ENCODE data around the gene NAT16. TPM values are rescaled to one million over a fixed set of nuclear protein-coding genes. Genes with fewer than 3 reads are reported as not detected.

The NAT16 gene
- total RNA-seq, 1 donor from 2014 or later: not detected

GRCh38 chr7:101186844-101187428 is 6.8 kb upstream of the NAT16 start:
- Histone ChIP-seq H3K4me3 (ENCODE audit: low read length in 3 of 3) (no peak overlapping the region), H3K36me3 (ENCODE audit: control insufficient read depth in 3 of 3, insufficient read depth in 3 of 3, low read length in 3 of 3) (no peaks in the 10 kb centered on the region), H3K27me3 (ENCODE audit: control insufficient read depth in 3 of 3, insufficient read depth in 3 of 3, low read length in 3 of 3) (peaks cover 0 to 6% (median 3%) of the 10 kb centered on the region in 3 donors), H3K9me3 (ENCODE audit: control insufficient read depth in 3 of 3, low read length in 3 of 3) (no peaks in the 10 kb centered on the region), H3K4me1 (ENCODE audit: control insufficient read depth in 3 of 3, insufficient read depth in 3 of 3, low read length in 3 of 3) (peaks cover 0 to 3% (median 0%) of the 10 kb centered on the region in 3 donors), H3K27ac (ENCODE audit: low read depth, low read length) (no peak overlapping the region), H3K9ac (ENCODE audit: low read depth in 1 of 3, low read length in 3 of 3) (no peak overlapping the region)

- no peaks in the 10 kb centered on the region for H3K9me3 ChIP-seq (ENCODE audit: control insufficient read depth in 3 of 3, low read length in 3 of 3)
- no peaks in the 10 kb centered on the region for H3K36me3 ChIP-seq (ENCODE audit: control insufficient read depth in 3 of 3, insufficient read depth in 3 of 3, low read length in 3 of 3)
- H3K27ac ChIP-seq (ENCODE audit: low read depth, low read length): no peak overlapping the region
- peaks cover 0 to 3% (median 0%) of the 10 kb centered on the region in 3 donors for H3K4me1 ChIP-seq (ENCODE audit: control insufficient read depth in 3 of 3, insufficient read depth in 3 of 3, low read length in 3 of 3)
- H3K9ac ChIP-seq (ENCODE audit: low read depth in 1 of 3, low read length in 3 of 3): no peak overlapping the region
- H3K4me3 ChIP-seq (ENCODE audit: low read length in 3 of 3): no peak overlapping the region
- peaks cover 0 to 6% (median 3%) of the 10 kb centered on the region in 3 donors for H3K27me3 ChIP-seq (ENCODE audit: control insufficient read depth in 3 of 3, insufficient read depth in 3 of 3, low read length in 3 of 3)
Measured at GRCh38 chr7:101186194-101186593, 6.1 kb upstream of the NAT16 start.

- H3K4me3 ChIP-seq (ENCODE audit: low read length in 3 of 3): no peak overlapping the region
- no peaks in the 10 kb centered on the region for H3K9me3 ChIP-seq (ENCODE audit: control insufficient read depth in 3 of 3, low read length in 3 of 3)
- H3K36me3 ChIP-seq (ENCODE audit: control insufficient read depth in 3 of 3, insufficient read depth in 3 of 3, low read length in 3 of 3): no peaks in the 10 kb centered on the region
- H3K27me3 ChIP-seq (ENCODE audit: control insufficient read depth in 3 of 3, insufficient read depth in 3 of 3, low read length in 3 of 3): peaks cover 7 to 14% (median 9%) of the 10 kb centered on the region in 3 donors
- no peak overlapping the region for H3K9ac ChIP-seq (ENCODE audit: low read depth in 1 of 3, low read length in 3 of 3)
- H3K27ac ChIP-seq (ENCODE audit: low read depth, low read length): no peak overlapping the region
- peaks cover 0 to 3% (median 0%) of the 10 kb centered on the region in 3 donors for H3K4me1 ChIP-seq (ENCODE audit: control insufficient read depth in 3 of 3, insufficient read depth in 3 of 3, low read length in 3 of 3)
Measured at GRCh38 chr7:101185258-101185839, 5.3 kb upstream of the NAT16 start.

GRCh38 chr7:101179713-101180112 is 380 bp downstream of the NAT16 start:
- Histone ChIP-seq H3K4me3 (ENCODE audit: low read length in 3 of 3) (no peak overlapping the region), H3K27ac (ENCODE audit: low read depth, low read length) (no peak overlapping the region), H3K4me1 (ENCODE audit: control insufficient read depth in 3 of 3, insufficient read depth in 3 of 3, low read length in 3 of 3) (peaks cover 0 to 3% (median 0%) of the 10 kb centered on the region in 3 donors), H3K9me3 (ENCODE audit: control insufficient read depth in 3 of 3, low read length in 3 of 3) (no peaks in the 10 kb centered on the region), H3K36me3 (ENCODE audit: control insufficient read depth in 3 of 3, insufficient read depth in 3 of 3, low read length in 3 of 3) (no peaks in the 10 kb centered on the region), H3K27me3 (ENCODE audit: control insufficient read depth in 3 of 3, insufficient read depth in 3 of 3, low read length in 3 of 3) (peaks cover 48 to 54% (median 52%) of the 10 kb centered on the region in 3 donors), H3K9ac (ENCODE audit: low read depth in 1 of 3, low read length in 3 of 3) (no peak overlapping the region)

- no peaks in the 10 kb centered on the region for H3K9me3 ChIP-seq (ENCODE audit: control insufficient read depth in 3 of 3, low read length in 3 of 3)
- H3K36me3 ChIP-seq (ENCODE audit: control insufficient read depth in 3 of 3, insufficient read depth in 3 of 3, low read length in 3 of 3): no peaks in the 10 kb centered on the region
- H3K27me3 ChIP-seq (ENCODE audit: control insufficient read depth in 3 of 3, insufficient read depth in 3 of 3, low read length in 3 of 3): peaks cover 54 to 60% (median 58%) of the 10 kb centered on the region in 3 donors
- H3K4me1 ChIP-seq (ENCODE audit: control insufficient read depth in 3 of 3, insufficient read depth in 3 of 3, low read length in 3 of 3): peaks cover 0 to 3% (median 2%) of the 10 kb centered on the region in 3 donors
- H3K9ac ChIP-seq (ENCODE audit: low read depth in 1 of 3, low read length in 3 of 3): no peak overlapping the region
- H3K4me3 ChIP-seq (ENCODE audit: low read length in 3 of 3): no peak overlapping the region
- no peak overlapping the region for H3K27ac ChIP-seq (ENCODE audit: low read depth, low read length)
Measured at GRCh38 chr7:101179117-101179516, 976 bp downstream of the NAT16 start.

GRCh38 chr7:101177644-101178043 is 2.4 kb downstream of the NAT16 start:
- no peak overlapping the region for H3K9ac ChIP-seq (ENCODE audit: low read depth in 1 of 3, low read length in 3 of 3)
- peaks cover 67 to 75% (median 73%) of the 10 kb centered on the region in 3 donors for H3K27me3 ChIP-seq (ENCODE audit: control insufficient read depth in 3 of 3, insufficient read depth in 3 of 3, low read length in 3 of 3)
- H3K9me3 ChIP-seq (ENCODE audit: control insufficient read depth in 3 of 3, low read length in 3 of 3): no peaks in the 10 kb centered on the region
- peaks cover 10 to 13% (median 11%) of the 10 kb centered on the region in 3 donors for H3K4me1 ChIP-seq (ENCODE audit: control insufficient read depth in 3 of 3, insufficient read depth in 3 of 3, low read length in 3 of 3)
- no peak overlapping the region for H3K4me3 ChIP-seq (ENCODE audit: low read length in 3 of 3)
- no peaks in the 10 kb centered on the region for H3K36me3 ChIP-seq (ENCODE audit: control insufficient read depth in 3 of 3, insufficient read depth in 3 of 3, low read length in 3 of 3)
- H3K27ac ChIP-seq (ENCODE audit: low read depth, low read length): no peak overlapping the region

- Histone ChIP-seq H3K4me3 (ENCODE audit: low read length in 3 of 3) (no peak overlapping the region), H3K4me1 (ENCODE audit: control insufficient read depth in 3 of 3, insufficient read depth in 3 of 3, low read length in 3 of 3) (peaks cover 14 to 22% (median 19%) of the 10 kb centered on the region in 3 donors), H3K27ac (ENCODE audit: low read depth, low read length) (no peak overlapping the region), H3K9me3 (ENCODE audit: control insufficient read depth in 3 of 3, low read length in 3 of 3) (no peaks in the 10 kb centered on the region), H3K27me3 (ENCODE audit: control insufficient read depth in 3 of 3, insufficient read depth in 3 of 3, low read length in 3 of 3) (peaks cover 83 to 91% (median 89%) of the 10 kb centered on the region in 3 donors), H3K9ac (ENCODE audit: low read depth in 1 of 3, low read length in 3 of 3) (no peak overlapping the region), H3K36me3 (ENCODE audit: control insufficient read depth in 3 of 3, insufficient read depth in 3 of 3, low read length in 3 of 3) (no peaks in the 10 kb centered on the region)
Measured at GRCh38 chr7:101175664-101176063, 4.4 kb downstream of the NAT16 start.

GRCh38 chr7:101174322-101174854 is 5.7 kb downstream of the NAT16 start:
- H3K4me3 ChIP-seq (ENCODE audit: low read length in 3 of 3): no peak overlapping the region
- H3K9me3 ChIP-seq (ENCODE audit: control insufficient read depth in 3 of 3, low read length in 3 of 3): no peaks in the 10 kb centered on the region
- peaks cover 19 to 28% (median 27%) of the 10 kb centered on the region in 3 donors for H3K4me1 ChIP-seq (ENCODE audit: control insufficient read depth in 3 of 3, insufficient read depth in 3 of 3, low read length in 3 of 3)

GRCh38 chr7:101173752-101174244 is 6.3 kb downstream of the NAT16 start:
- peaks cover 19 to 30% (median 27%) of the 10 kb centered on the region in 3 donors for H3K4me1 ChIP-seq (ENCODE audit: control insufficient read depth in 3 of 3, insufficient read depth in 3 of 3, low read length in 3 of 3)
- no peaks in the 10 kb centered on the region for H3K9me3 ChIP-seq (ENCODE audit: control insufficient read depth in 3 of 3, low read length in 3 of 3)
- H3K9ac ChIP-seq (ENCODE audit: low read depth in 1 of 3, low read length in 3 of 3): no peak overlapping the region
- H3K4me3 ChIP-seq (ENCODE audit: low read length in 3 of 3): peak overlapping the region in 1 of 3 donors; percentile 60
- peaks cover 90 to 95% (median 93%) of the 10 kb centered on the region in 3 donors for H3K27me3 ChIP-seq (ENCODE audit: control insufficient read depth in 3 of 3, insufficient read depth in 3 of 3, low read length in 3 of 3)
- no peak overlapping the region for H3K27ac ChIP-seq (ENCODE audit: low read depth, low read length)
- H3K36me3 ChIP-seq (ENCODE audit: control insufficient read depth in 3 of 3, insufficient read depth in 3 of 3, low read length in 3 of 3): no peaks in the 10 kb centered on the region

More at GRCh38 chr7:101174322-101174854, 5.7 kb downstream of the NAT16 start:
- no peak overlapping the region for H3K27ac ChIP-seq (ENCODE audit: low read depth, low read length)
- H3K36me3 ChIP-seq (ENCODE audit: control insufficient read depth in 3 of 3, insufficient read depth in 3 of 3, low read length in 3 of 3): no peaks in the 10 kb centered on the region
- H3K9ac ChIP-seq (ENCODE audit: low read depth in 1 of 3, low read length in 3 of 3): no peak overlapping the region
- peaks cover 88 to 93% (median 90%) of the 10 kb centered on the region in 3 donors for H3K27me3 ChIP-seq (ENCODE audit: control insufficient read depth in 3 of 3, insufficient read depth in 3 of 3, low read length in 3 of 3)

Data from skeletal muscle tissue (tissue), 4 donors.